Keratinocyte (primary cell): ENCODE results near the gene MYO9A.

Experiments used
- EZH2 ChIP-seq: IDR thresholded peaks from one replicate; pipeline ENCODE4 v1.6.1; 2012; ENCODE audit warnings: inconsistent platforms, mild to moderate bottlenecking, low read length, moderate library complexity
- TF ChIP-seq, protein P1 (sequence below), 3 experiments: IDR thresholded peaks in 1 of 3; conservative IDR thresholded peaks in 1 of 3; optimal IDR thresholded peaks in 1 of 3; 2 replicates in 2 of 3; 3 replicates in 1 of 3; pipeline versions ENCODE3 to v1.5.1; 2011; ENCODE audit warnings: low read length in 3 of 3, mild to moderate bottlenecking in 3 of 3, moderate library complexity in 2 of 3, control low read depth in 1 of 3, inconsistent platforms in 1 of 3; ENCODE audit not compliant: insufficient read depth in 2 of 3; ENCODE audit errors: extremely low read depth in 1 of 3

GRCh38 chr15:71920573-71920972, 197.4 kb downstream of the MYO9A start:
- TF ChIP-seq, protein P1, sequence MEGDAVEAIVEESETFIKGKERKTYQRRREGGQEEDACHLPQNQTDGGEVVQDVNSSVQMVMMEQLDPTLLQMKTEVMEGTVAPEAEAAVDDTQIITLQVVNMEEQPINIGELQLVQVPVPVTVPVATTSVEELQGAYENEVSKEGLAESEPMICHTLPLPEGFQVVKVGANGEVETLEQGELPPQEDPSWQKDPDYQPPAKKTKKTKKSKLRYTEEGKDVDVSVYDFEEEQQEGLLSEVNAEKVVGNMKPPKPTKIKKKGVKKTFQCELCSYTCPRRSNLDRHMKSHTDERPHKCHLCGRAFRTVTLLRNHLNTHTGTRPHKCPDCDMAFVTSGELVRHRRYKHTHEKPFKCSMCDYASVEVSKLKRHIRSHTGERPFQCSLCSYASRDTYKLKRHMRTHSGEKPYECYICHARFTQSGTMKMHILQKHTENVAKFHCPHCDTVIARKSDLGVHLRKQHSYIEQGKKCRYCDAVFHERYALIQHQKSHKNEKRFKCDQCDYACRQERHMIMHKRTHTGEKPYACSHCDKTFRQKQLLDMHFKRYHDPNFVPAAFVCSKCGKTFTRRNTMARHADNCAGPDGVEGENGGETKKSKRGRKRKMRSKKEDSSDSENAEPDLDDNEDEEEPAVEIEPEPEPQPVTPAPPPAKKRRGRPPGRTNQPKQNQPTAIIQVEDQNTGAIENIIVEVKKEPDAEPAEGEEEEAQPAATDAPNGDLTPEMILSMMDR (optimal IDR thresholded peaks at IDR 0.05 in 1 of 3, IDR thresholded peaks at IDR 0.05 in 1 of 3, conservative IDR thresholded peaks at IDR 0.05 in 1 of 3; ENCODE audit: extremely low read depth in 1 of 3, insufficient read depth in 2 of 3, low read length in 3 of 3) = no peak
- no peak for TF ChIP-seq EZH2
